Ovary (tissue), 1 donor: ENCODE measurements around the gene HOXA2.

ENCODE experiments used
- EP300 ChIP-seq: sonication (generic); formaldehyde crosslinking; IDR thresholded peaks from one replicate; pipeline ENCODE4 v1.6.1; 2017; ENCODE audit warnings: antibody characterized with exemption
- POLR2A ChIP-seq: fragments of 450-650 bp; IDR thresholded peaks from one replicate; pipeline ENCODE4 v1.6.1; 2017; ENCODE audit warnings: antibody characterized with exemption, mild to moderate bottlenecking, moderate library complexity

GRCh38 chr7:27066148-27066547 lies 36.3 kb downstream of the HOXA2 start:
- TF ChIP-seq POLR2A: no peak
- no peak for TF ChIP-seq EP300
